ENCODE results near the gene NFYA. TPM values are rescaled to one million over a fixed set of nuclear protein-coding genes. Genes with fewer than 3 reads are reported as not detected.

NFYA gene
- total RNA-seq, 1 experiment from 2014 or later: 43.0 TPM

- H3K18ac ChIP-seq (ENCODE audit: insufficient read length, low read depth, low read length): no peak overlapping the region
Observed at GRCh38 chr6:41093729-41094128, 21.0 kb downstream of the NFYA start.

More at GRCh38 chr6:41093729-41094128, 21.0 kb downstream of the NFYA start:
- Histone ChIP-seq H3K79me2 (ENCODE audit: insufficient read depth, low read length) (no peaks in the 10 kb centered on the region), H4K91ac (ENCODE audit: insufficient read length, low read depth, low read length) (no peak overlapping the region), H3K56ac (ENCODE audit: insufficient read length, low read depth, low read length) (no peak overlapping the region), H3K23me2 (ENCODE audit: insufficient read length, low read depth, low read length, poor library complexity, severe bottlenecking) (no peaks in the 10 kb centered on the region), H2AFZ (ENCODE audit: low read length) (no peak overlapping the region), H2BK120ac (ENCODE audit: low read depth, low read length, poor library complexity, severe bottlenecking) (no peak overlapping the region), H3K9ac (ENCODE audit: extremely low read depth, insufficient read length, low read length) (no peak overlapping the region), H3K4me2 (ENCODE audit: insufficient read depth, insufficient read length, low read length) (no peak overlapping the region), H4K8ac (replicated peaks; ENCODE audit: insufficient read length, low read depth, low read length) (no peak overlapping the region), H2AK5ac (ENCODE audit: insufficient read length, low read length) (no peak overlapping the region), H2BK15ac (ENCODE audit: low read depth, low read length) (no peak overlapping the region), H3K27me3 (ENCODE audit: insufficient read depth, low read length) (no peaks in the 10 kb centered on the region), H2BK20ac (ENCODE audit: low read depth, low read length, poor library complexity, severe bottlenecking) (no peak overlapping the region), H3K4ac (ENCODE audit: low read depth, low read length) (no peak overlapping the region), H3K27ac (ENCODE audit: insufficient read length, low read depth, low read length) (no peak overlapping the region), H3T11ph (ENCODE audit: low read length) (no peak overlapping the region), H3K23ac (ENCODE audit: insufficient read length, low read depth, low read length) (no peak overlapping the region), H3K4me1 (ENCODE audit: insufficient read depth, low read length) (no peaks in the 10 kb centered on the region), H3K14ac (ENCODE audit: insufficient read depth, low read length) (no peak overlapping the region), H4K20me1 (ENCODE audit: control insufficient read depth, insufficient read depth, insufficient read length) (no peaks in the 10 kb centered on the region), H2BK12ac (ENCODE audit: insufficient read length, low read depth, low read length) (no peak overlapping the region), H2BK5ac (ENCODE audit: insufficient read length, low read length) (no peak overlapping the region), H3K9me3 (ENCODE audit: control insufficient read depth, low read depth, low read length) (no peaks in the 10 kb centered on the region), H3K79me1 (ENCODE audit: insufficient read depth, low read depth, low read length, poor library complexity, severe bottlenecking) (no peaks in the 10 kb centered on the region), H4K5ac (ENCODE audit: insufficient read length, low read depth, low read length) (no peak overlapping the region)
- no peak for DNase-seq
- no peak overlapping the region for H3K27ac Mint-ChIP-seq
- H3K4me1 Mint-ChIP-seq: no peaks in the 10 kb centered on the region
- no peak overlapping the region for H3K4me3 Mint-ChIP-seq
- no peak for TF ChIP-seq CTCF (conservative IDR thresholded peaks at IDR 0.05)
- H3K36me3 Mint-ChIP-seq (ENCODE audit: insufficient read depth in 1 of 3, low read depth in 3 of 3): peaks cover 62 to 95% (median 89%) of the 10 kb centered on the region in 3 experiments; a peak in 6 of 7 replicates
- H3K9me3 Mint-ChIP-seq: no peaks in the 10 kb centered on the region
- WGBS (ENCODE audit: extremely low coverage, insufficient read length, low lambda C conversion rate): no CpG with 5 or more reads among the region's 6 CpGs
- H3K27me3 Mint-ChIP-seq (ENCODE audit: low read depth): no peaks in the 10 kb centered on the region

All from H9 (cell line).